Stimulated activated CD4-positive, alpha-beta T cell treated with anti-CD3 and anti-CD28 coated beads, Interleukin-15, amount 100 ng/mL, for 24 hours (primary cell): Measurements from ENCODE around the gene APOBEC3C.
"Not testable (repeated sequence)": the region's sequence is repeated elsewhere in the genome, so short reads cannot be mapped to it uniquely, and the experiment has no call there.

Experiments
- DNase-seq: peaks from one replicate; pipeline ENCODE4 v3.0.0-alpha.2; 2020

APOBEC3C gene

GRCh38 chr22:39024519-39025308 is 10.7 kb downstream of the APOBEC3C start:
- no peak for DNase-seq

DNA sequence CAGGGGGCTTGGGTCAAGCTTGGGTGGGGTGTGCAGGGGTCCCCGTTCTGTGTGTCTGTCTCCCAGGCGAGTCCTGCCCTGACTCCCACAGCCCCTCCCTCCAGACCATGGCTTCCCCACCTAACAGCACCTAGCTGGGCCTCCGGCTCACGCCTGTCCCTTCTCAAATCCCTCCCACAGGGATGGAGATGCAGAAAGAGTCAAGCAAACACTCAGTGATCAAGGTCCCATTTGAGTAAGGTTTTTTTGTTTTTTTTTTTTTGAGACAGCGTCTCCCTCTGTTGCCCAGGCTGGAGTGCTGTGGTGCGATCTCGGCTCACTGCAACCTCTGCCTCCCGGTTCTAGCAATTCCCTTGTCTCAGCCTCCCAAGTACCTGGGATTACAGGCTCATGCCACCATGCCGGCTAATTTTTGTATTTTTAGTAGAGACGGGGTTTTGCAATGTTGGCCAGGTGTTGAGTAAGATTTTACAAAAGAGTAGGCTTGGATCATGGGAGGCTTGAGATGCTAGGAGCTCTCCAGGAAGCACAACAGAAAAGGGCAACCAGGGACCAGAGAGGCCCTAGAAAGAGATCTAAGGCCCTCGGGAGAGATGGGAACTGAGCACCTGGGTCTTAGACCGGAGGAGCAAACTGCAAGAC is 12.6 kb downstream of the APOBEC3C start:
- no peak for DNase-seq

DNA sequence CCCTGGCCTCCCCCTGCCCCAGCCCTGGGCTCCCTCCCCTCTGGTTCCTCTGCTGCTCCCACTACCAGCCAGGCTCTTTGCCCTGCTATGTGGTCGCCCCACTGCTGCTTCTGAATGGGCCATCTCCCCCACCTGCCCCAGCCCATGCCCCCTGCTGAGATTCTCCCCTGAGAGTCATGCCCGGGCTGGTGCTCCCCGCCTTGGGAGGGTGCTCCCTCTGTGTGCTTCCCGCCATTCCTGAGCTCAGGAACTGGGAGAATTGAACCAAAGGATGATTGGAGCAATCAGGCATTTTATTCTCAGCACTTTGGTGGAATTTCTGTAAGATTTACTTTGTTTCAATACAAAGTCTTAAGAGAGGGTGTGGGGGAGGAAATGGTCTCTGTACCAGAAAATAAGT is 13.7 kb downstream of the APOBEC3C start:
- DNase-seq, result no peak

GRCh38 chr22:39028281-39028680 is 14.2 kb downstream of the APOBEC3C start:
- DNase-seq, result no peak

GRCh38 chr22:39029227-39029626 is 15.2 kb downstream of the APOBEC3C start:
- no peak for DNase-seq

GRCh38 chr22:39030705-39031104 is 16.6 kb downstream of the APOBEC3C start:
- DNase-seq, result no peak

DNA sequence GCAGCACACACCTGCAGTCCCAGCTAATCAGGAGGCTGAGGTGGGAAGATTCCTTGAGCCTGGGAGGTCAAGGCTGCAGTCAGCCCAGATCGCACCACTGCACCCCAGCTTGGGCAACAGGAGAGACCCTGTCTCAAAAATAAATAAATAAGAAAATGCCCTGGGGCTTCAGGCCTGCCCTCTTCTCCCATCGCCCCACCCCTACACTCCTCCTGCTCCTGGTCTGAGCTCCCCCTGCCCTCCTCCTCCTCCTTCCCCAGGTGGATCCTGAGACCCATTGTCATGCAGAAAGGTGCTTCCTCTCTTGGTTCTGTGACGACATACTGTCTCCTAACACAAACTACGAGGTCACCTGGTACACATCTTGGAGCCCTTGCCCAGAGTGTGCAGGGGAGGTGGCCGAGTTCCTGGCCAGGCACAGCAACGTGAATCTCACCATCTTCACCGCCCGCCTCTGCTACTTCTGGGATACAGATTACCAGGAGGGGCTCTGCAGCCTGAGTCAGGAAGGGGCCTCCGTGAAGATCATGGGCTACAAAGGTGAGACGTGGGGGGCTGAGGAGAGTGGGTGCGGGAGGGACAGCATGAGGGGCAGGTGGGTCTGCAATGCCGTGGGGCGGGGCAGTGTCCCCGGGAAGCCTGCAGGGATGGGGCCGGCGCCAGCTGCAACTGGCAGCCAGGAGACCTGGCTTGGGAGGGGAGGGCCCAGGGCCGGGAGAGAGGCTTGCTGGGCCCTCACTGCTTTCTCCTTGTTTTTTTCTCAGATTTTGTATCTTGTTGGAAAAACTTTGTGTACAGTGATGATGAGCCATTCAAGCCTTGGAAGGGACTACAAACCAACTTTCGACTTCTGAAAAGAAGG is 17.6 kb downstream of the APOBEC3C start:
- DNase-seq, result not testable (repeated sequence)

- DNase-seq, result not testable (repeated sequence)
Measured at GRCh38 chr22:39037071-39037470, 23.0 kb downstream of the APOBEC3C start.

- DNase-seq, result no peak
Measured at GRCh38 chr22:39039306-39040126, 25.5 kb downstream of the APOBEC3C start.

DNA sequence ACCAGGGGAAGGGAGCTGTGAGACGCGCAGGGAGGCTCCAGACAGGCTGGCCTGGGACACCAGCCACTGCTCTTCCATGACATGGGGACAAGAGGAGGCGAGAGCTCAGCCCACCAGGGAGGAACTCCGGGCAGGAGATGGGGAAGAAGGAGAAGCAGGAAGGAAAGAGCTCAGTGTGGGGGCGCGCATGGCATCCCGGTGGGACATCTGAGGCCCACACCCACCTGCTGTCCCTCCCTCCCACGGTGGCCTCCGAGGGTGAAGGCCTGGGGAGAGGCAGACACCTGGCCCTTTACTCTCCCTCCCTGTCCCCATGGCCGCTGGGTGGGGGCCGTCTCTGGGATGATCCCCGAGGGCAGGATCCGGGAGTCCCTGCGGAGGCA is 26.1 kb downstream of the APOBEC3C start:
- DNase-seq, result not testable (repeated sequence)

GRCh38 chr22:39040538-39041296 is 26.7 kb downstream of the APOBEC3C start, which contains the start of gene APOBEC3F:
Gene APOBEC3F, plus strand, starts transcription at chr22:39040864. Its CDS starts 97 bp downstream, at chr22:39040961.
- peak; percentile 75 for DNase-seq

GRCh38 chr22:39041908-39042307 is 27.9 kb downstream of the APOBEC3C start:
- no peak for DNase-seq

DNA sequence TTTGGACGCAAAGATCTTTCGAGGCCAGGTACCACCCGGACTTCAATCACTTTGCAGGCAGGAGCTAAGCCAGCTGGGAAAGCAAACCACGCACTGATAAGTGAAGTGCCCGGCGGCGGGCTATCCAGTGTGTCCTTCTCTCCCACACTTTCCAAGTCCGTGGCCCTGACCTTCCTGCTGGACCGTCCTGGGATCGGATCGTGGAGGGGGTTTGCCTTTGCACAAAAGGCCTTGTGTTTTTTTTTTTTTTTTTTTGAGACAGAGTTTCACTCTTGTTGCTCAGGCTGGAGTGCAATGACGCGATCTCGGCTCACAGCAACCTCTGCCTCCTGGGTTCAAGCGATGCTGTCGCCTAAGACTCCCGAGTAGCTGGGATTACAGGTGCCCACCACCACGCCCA is 29.0 kb downstream of the APOBEC3C start:
- DNase-seq, result not testable (repeated sequence)

GRCh38 chr22:39045136-39045535 is 31.1 kb downstream of the APOBEC3C start:
- DNase-seq, result not testable (repeated sequence)

DNA sequence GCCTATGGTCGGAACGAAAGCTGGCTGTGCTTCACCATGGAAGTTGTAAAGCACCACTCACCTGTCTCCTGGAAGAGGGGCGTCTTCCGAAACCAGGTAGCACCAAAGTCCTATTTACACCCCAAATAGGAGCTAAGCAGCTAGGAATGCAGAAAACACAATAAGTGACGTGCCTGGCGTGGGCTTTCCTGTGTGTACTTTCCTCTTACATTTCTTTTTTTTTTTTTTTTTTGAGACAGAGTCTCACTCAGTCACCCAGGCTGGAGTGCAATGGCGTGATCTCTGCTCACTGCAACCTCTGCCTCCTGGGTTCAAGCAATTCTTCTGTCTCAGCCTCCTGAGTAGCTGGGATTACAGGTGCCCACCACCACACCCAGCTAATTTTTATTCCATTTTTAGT is 35.4 kb downstream of the APOBEC3C start:
- DNase-seq, result not testable (repeated sequence)

DNA sequence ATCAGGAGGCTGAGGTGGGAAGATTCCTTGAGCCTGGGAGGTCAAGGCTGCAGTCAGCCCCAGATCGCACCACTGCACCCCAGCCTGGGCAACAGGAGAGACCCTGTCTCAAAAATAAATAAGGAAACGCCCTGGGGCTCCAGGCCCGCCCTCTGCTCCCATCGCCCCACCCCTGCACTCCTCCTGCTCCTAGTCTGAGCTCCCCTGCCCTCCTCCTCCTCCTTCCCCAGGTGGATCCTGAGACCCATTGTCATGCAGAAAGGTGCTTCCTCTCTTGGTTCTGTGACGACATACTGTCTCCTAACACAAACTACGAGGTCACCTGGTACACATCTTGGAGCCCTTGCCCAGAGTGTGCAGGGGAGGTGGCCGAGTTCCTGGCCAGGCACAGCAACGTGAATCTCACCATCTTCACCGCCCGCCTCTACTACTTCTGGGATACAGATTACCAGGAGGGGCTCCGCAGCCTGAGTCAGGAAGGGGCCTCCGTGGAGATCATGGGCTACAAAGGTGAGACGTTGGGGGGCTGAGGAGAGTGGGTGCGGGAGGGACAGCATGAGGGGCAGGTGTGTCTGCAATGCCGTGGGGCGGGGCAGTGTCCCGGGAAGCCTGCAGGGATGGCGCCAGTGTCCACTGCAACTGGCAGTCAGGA is 37.9 kb downstream of the APOBEC3C start:
- not testable (repeated sequence) for DNase-seq

- DNase-seq, result no peak
Measured at GRCh38 chr22:39055658-39056057, 41.6 kb downstream of the APOBEC3C start.

GRCh38 chr22:39061290-39061689 is 47.2 kb downstream of the APOBEC3C start:
- not testable (repeated sequence) for DNase-seq

- DNase-seq, result not testable (repeated sequence)
Measured at GRCh38 chr22:39061951-39062350, 47.9 kb downstream of the APOBEC3C start.

GRCh38 chr22:39063904-39064303 is 49.8 kb downstream of the APOBEC3C start:
- not testable (repeated sequence) for DNase-seq
